CD4-positive, alpha-beta T cell treated with Interleukin-10 for 1 hour (primary cell): ENCODE measurements around the gene ACIN1.
A peak's percentile ranks its signal among the peaks of the same experiment; 100 is the strongest.

Experiments
- DNase-seq: peaks from one replicate; pipeline ENCODE4 v3.0.0-alpha.2; 2020

ACIN1 gene

DNA sequence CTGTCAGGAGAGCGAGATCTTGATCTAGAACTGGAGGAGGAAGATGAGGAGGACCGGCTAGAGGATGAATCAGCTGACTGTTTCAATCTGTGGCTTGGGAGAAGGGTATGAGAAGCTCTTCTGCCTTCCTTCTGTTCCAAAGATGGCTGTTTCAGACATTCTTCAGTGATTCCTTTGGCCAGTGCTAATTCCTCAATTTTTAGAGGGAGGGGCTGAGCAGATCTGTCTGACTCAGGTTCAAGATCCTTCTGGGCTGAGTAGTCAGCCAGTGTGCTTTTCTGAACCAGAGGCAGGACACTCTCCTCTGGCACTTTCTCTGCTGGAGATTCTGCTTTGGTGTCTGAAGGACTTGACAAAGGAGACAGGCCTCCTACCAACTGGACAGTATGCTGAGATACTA, 15.2 kb downstream of the ACIN1 start:
- DNase-seq, result no peak

DNA sequence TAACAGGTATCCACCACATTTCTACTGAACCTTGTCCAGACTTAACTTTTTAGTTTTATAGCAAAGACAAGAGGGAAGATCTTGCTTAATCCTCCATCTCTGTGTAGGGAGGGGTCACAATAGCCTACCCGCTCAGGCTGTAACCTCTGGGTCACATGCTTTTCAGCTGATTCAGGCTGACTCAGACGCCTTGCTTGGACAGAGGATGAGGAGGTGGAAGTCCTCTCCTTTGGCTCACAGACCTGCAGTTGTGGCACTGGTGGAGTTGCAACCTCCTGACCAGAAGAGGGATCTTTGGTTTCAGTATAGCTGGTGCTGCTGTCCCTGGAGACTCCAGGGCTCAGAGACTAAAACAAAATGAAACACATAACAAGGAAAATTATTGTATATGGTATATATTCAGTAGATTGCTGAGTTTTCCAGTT, 16.2 kb downstream of the ACIN1 start:
- DNase-seq, result no peak

DNA sequence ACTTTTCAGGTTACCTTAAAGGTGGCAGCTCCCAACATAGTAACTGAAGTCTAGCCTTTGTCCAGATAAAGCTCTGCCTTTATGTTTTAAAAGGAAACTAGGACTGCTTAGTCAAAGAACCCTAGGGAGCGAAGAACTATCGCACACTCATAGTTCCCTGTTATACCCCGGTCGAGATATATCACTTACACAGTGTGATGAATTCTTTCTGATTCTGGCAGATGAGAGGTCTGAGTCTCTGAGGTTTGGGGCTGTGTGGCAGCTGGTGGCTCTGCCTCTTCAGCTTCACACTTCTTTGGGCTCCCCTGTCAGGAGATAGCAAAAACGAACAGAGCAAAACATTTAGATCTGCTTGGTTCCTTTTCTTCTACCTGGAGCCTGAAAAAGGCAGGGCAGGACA, 17.0 kb downstream of the ACIN1 start:
- DNase-seq, result no peak

DNA sequence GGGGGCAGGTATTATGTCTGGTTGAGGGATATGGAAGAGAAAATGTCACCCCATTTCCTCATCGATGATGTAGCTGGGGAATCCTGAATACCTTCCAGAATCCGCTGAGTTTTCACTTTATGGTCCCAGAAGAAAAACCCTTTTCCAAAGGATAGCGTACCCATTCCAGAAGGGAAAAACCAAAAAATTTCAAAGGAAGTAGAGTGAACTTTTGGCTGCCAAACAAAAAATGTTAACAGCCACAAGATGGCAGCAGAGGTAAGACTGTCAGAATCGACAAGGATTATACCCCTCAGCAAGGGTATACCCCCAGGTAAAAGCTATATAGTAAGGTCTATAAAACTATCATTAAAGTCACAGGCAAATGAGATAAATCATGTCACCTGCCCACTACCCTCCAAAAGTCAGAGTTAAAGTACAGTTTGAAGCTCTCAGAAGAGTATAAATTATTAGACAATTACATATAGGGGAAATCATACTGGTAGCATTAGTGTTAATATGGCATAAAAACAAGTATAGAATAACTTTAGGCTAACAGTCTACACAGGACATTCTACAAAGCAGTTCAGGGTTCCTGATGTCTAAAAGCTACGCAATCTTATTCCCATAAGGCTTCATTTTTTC, 18.0 kb downstream of the ACIN1 start:
- peak; percentile 61 for DNase-seq

DNA sequence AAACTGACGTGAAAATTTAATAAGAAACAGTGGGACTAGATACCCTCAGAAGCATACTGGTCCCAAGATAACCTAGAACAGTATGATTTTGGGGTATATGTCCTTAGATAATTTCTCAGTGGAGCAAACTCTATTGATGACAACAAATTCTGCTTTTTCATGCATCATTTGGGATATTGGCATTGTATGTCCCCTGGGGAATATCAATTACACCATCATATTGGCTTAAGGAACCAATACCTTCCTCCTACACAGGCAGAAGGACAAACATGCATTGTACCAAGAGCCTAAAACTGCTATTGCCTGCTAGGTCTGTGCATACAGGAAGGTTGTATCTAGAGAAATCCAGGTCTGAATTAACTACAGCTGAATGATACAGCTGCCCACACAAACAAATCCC, 20.0 kb downstream of the ACIN1 start:
- DNase-seq, result no peak

DNA sequence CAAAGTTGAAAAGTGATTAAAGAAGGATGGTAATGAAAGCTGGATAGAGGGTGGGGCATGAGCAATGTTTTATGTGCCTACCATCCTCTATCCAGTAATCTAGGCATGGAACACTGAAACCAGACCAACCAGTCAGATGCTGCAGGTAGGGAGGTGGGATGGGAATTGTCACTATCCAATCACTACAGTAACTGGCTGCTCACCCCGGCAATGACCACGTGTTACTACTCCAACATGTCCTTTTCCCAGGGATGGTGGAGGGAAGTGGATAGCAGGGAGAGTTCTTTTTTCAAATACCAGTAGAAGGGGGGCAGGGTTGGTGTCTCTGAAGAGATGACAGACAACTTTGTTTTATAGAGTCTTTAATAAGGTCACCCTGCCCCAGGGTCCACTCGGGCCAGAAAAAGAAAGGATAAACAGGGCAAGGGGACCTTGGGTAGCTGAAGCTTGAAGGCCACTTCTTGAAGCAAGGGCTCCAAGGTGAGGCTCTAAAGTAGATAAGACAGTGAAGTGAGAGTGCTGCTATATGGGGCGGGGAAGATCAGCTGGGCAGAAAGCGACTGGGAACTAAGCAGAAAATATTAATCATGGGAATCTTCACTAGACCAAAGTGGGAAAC, 22.9 kb downstream of the ACIN1 start:
- DNase-seq, result no peak

DNA sequence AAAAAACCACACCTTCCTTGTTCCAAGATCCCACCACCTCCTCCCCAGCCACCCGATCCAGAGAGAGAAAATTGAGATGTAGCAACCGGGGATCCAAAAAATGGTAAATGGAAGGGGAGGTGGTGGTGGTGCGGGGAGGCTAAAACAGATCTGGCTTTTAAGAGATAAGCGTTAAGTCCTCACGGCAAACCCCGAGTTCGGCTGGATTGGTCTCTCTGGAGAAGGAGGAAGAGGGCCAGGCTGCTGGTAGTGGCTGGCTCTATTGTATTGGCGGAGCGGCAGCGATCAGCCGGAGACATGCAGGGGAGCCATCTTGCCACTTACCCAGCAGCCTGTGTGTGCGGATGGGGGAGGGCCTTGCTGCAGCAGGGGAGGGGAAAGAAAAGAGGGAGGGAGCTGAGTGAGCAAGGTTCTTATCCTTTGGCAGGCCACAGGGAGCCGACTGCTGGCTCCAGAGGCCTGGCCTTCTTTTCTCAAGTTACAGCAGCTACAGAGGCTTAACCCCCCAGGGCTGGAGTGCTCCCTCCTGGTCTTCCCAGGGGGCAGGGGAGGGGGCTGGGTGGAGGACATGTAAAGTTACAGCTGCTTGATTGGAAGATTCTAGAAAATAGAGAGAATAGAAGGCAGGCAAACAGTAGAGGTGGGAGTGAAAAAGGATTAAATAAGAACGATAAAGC, 23.6 kb downstream of the ACIN1 start:
- peak; percentile 82 for DNase-seq

DNA sequence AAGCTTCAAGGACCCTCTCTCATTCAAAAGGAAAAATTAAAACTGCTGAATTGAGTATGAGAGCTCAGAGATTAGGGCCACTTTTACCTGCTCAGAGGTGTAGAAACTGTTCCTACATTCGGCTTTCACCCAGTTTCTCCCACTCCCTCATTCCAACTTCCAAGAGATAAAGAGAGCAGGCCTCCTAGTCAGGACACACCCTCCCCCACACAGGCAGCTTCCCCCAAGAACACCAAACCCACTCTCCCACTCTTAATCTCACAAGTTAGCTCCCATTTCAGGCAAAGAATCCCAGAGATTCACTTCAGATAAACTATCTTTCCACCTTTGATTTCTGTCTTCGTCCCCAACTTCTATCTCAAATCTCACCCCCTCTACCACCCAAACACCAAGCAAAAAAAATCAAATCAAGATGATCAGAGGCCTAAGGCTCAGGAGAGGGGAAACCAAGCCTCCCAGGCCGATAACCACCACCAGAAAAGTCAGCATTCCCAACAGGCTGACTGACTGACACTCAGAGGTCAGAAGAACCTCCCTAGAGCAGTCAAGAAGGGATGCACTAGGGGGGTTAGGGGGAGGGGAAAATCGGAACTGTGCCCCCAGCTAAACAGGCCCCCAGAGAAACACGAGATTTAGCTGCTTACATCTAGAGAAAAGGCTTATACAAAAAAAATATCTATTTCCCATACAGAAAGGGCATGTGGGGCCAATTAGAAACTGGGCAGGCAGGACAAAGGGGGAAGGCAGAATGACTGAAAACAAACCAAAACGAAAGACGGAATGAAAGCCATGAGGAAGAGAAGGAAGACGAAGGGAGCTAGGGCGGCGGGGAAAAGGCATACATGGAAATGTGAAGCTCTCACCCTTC, 24.4 kb downstream of the ACIN1 start:
- DNase-seq, result no peak

DNA sequence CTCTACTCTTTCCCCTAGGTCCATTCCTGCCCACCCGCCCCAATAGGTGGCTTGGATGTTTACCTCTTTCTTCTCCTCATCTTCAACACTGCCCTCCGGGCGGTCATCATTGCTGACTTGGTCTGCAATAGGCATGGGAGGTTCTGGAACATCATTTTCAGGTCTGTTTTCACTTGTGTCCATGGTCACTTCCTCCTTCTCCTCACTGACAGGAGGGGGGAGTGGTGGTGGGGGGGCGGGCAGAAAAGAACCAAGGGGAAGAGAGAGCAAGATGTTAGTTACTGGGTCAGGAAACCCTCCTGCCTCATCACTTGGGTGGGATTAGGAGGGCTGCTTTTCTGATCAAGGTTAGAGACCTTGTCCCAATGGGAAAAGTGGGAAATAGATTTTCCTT, 25.5 kb downstream of the ACIN1 start:
- DNase-seq, result no peak

DNA sequence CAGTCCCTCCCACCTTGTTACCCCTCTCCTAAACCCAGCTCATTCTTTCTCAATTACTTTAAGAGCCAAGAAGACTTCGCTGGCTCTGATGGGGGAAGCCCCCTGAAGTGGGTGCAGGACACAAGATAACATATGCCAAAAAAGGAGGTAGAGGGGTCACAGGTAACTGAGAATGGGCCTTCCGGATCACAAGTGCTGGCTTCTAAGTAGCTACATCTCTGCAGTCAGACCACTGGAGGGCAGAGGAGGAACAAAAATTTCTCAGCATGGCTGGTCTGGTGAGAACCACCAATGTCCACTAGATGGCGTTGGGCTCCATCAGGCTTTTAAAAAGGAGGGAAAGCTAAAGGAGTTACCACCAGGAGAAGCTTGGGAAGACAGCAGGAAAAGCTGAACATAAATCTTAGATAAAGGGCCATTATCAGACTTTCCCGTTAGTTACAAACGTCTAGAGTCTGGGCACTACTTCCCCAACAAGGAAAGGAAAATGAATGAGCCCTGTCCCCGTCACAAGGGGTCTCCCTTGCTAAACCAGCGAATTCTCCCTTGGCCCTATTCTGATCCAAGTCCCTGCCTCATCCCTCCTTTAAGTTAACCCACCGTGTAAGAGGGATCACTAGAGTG, 26.0 kb downstream of the ACIN1 start:
- DNase-seq, result peak; percentile 86

DNA sequence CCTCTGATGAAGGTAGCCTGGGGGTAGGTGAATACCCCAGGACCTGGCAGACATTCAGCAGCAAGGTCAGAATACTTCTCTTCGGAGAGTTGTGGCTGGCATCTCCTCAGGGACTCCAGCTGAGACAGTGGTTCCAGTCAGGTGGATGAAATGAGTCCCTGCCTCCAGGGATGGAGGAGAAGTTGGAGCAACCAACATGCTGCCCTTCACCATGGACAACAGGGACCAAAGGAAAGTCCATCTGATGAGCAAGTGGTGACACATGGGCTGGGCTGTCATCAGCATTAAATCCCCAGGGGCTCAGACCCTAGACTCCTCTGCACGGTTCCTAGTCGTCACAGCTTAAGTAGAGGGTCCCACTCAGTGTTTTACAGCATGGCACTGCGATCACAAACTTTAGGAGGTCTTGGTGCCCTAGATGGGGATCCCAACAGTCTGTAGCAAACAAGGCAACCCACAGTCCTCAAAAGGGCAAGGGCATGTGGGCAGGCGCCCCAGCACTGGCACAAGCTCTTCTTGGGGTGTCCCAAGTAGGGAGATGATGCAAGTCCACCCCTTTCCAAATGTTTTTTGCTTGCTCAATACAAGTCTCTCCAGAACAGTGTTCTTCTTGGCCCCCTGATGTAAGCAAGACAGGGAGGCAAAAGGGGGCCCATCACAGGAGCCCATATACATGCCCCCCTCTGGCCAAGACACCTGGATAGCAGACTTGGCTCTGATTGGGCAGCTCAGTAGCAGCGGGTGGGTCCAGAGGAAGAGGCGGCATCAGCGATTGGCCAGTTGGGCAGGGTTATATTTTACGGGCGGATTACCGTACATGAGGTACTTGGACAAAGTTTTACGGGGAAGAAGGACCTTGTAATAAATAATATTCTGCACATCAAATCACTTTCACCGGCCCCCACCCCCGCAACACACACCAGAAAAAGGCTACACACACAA, 26.8 kb downstream of the ACIN1 start:
- no peak for DNase-seq

DNA sequence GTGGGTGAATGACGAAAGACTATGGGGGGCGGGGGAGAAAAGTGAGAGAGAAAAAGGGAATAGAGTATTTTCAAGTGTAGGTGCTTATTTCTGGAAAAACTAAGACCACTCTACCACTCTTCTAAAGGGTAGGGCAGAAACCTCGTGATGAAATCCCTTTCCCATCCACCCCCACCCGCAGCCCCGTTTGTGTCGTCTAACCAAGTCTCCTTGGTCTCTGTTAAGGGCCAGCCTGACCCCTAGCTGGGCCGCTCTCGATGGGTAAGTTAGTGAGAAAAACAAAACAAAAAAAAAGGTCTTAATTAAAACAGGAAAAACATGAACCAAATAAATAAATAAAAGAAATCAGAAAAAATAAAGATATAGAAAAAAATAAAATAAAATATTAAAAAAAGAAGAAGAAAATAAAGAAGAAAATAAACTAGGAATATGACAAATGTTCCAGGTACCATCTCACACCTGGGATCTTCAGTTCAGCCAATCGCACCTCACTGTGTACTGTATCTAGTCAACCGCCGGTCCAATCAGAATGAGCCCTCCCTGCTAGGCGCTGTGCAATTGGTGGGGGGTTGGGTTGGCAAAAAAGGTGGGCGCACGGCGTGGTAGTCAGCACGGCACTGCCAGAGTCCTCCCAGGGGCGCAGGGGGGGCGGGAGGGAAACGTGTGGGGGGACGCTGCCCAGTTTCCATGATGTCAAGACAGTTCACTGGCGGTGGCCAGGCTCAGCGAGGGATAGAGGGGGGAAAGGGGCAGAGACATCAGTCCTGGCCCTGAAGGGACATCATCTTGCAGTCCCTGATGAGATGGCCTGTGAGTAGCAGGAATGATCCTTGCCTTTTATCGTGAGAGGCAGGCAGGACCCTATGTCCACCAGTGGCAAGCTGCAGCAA, 27.8 kb downstream of the ACIN1 start:
- no peak for DNase-seq

DNA sequence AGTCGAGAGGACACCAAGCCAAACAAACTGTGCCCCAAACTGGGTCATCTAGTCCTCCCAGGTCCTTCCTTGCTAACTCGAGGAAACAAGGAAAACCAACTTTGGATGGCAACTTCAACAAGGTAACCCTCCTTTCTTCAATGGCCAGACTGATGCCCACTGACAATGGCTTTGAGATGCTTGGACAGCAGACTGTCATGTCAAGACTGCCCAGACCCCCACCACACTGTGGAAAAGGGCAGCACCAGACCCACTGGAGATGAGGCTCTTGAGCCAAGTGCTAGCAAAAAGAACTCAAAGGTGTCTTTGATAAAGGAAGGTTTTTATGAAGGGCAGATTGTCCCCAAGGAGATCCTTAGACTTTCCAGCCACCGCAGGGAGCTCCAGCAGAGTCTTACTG, 28.6 kb downstream of the ACIN1 start:
- no peak for DNase-seq

DNA sequence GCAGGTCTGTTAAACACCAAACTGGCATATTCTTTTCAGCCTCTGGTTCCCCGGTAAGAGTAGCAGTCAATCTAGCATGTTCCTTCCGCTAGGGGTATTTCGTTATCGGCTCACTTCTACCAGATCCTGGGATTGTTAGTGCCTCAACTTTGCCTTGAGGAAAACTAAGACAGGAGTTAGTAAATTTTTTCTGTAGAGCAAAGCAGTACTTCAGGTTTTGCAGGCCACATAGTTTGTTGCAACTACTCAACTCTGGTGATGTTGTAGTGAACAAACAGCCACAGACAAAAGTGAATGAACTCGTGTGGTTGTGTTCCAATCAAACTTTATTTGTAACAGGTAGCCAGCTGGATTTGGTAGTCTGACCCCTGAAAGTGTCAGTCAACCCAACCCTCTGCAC, 31.3 kb downstream of the ACIN1 start:
- no peak for DNase-seq

DNA sequence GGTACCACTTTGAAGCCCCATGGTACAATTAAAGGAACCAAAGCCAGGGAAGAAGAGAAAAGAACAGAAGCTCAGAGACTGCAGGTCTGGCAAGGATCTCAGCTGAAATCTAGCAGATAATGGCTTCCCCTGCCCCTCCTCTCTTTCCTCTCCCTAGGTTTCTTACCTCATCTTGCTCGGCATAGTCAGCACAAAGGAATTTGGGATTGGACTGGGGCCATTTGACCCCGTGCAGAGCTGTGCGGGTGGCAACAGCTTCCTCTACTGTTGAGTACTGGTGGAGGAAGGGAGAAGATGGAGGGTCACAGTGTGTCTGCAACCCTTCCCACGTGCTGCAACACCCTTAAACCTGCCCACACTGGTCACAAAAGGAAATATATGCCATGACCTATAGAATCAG, 32.9 kb downstream of the ACIN1 start:
- DNase-seq, result no peak

DNA sequence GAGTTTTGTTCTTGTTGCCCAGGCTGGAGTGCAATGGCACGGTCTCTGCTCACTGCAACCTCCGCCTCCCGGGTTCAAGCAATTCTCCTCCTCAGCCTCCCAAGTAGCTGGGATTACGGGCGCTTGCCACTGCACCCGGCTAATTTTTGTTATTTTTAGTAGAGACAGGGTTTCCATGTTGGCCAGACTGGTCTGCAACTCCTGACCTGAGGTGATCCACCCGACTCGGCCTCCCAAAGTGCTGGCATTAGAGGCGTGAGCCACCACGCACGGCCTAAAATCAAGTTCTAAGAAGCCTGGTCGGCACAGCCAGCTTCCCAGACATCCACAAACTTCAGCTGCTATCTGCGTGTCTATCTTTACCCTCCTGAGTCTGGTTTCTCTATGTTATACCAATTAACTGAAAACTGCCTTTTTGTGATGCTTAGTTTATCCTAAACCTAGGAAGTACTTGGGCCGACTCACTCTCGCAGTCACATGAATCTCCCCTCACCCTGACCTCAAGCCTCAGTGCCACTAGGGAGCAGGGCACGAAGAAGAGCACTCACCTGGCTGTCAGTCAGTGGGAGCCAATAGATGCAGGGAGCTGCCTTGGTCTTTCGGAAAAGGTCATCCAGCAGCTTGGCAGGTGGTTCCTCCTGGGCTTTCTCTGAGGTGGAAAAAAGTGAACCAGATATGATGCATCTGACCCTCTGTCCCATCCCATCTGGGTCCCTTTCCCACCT, 34.2 kb downstream of the ACIN1 start:
- no peak for DNase-seq

DNA sequence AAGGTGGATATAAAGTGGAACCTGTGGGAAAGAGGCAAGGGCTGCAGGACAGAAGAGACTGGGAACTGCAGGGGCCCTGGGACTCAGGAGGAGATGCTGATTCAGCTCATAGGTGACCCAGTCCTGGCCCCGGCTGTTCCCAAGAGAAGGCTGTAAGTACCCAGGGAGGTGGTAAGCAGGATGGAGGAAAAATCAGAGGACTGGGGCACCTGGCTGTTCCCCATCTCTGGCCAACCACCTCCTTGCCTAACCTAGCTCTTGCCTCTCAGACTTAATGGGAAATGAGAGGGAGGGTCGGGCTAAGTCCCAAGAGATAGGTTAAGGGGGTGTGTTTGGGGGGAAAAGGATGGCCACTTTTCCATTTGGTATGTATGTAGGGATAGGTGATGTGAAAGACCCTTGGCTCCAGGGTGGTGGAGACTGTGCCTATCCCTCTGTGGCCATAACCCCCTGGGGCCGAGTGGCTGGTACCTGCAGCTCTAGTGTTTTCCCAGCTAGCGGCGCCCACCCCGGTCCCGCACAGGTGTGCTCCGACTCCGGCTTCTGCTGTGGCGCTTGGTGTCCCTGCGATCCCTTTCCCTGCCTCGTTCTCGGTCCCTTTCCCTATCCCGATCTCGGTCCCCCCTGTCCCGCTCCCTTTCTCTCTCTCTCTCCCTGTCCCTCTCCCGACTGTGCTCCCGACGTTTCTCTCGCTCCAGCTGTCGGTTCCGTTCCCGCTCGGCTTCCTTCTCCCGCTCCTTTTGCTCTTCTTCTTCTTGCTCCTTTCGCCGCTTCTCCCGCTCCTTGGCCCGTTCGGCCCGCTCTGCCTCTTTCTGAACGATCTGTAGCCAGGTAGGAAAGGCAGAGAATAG, 36.1 kb downstream of the ACIN1 start:
- DNase-seq, result no peak

DNA sequence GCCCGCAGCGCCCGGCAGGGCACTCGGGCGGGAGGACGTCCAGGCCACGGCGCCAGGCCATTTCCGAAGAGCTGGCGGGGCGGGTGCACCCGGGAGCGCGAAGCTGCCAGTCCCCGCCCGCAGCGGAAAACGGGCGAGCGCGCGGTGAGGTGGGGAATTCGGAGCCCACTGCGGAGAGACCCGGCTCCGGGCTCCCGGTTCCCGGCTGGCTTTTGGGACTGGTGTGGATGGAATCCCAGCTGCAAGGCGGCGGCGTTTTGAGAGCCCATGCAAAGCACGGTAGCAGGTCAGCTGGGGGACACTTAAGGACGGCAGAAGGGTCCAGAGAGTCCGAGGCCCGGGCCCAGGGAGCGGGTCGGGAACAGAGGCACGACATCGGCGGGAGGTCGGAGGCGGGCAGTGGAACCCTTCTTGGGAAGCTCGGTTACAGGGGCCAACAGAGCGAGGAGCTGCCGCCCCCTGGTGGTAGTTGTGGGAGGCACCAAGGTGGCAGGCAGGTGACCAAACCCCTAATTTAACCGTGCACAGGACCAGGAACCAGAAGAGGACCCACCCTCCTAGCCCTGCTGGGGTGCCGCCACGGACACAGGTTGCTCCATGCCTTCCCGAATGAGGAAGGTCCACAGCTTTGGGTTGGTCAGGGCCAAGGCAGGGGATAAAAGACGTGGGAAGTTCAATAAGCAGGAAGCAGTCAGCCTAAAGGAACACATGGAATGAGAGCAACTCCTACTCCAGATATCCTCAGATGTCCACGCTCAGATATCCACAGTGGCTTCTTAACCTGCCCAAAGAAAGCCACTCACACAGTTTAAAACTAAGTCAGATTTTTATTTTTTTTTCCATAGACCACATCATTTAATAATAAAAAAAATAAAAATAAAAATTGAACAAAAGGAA, 36.9 kb downstream of the ACIN1 start:
- DNase-seq, result peak; percentile 86
